ENCODE data around the gene CPHXL. TPM values are rescaled to one million over a fixed set of nuclear protein-coding genes. Genes with fewer than 3 reads are reported as not detected.

The CPHXL gene
- total and polyA plus RNA-seq, 2 donors (not counting 1 experiment from before 2014, with no cell fraction given), result not detected

- Histone ChIP-seq H3K4me2 (ENCODE audit: extremely low read depth, insufficient read depth, low read length) (no peak overlapping the region), H3K27me3 (ENCODE audit: control insufficient read depth, insufficient read depth, low read length) (no peaks in the 10 kb centered on the region), H2AFZ (ENCODE audit: low read length) (no peak overlapping the region), H3K9me3 (ENCODE audit: control insufficient read depth, insufficient read depth, low read depth, low read length) (no peaks in the 10 kb centered on the region), H3K9ac (ENCODE audit: insufficient read depth, low read length) (no peak overlapping the region), H4K20me1 (ENCODE audit: control insufficient read depth, extremely low read depth, insufficient read depth, low read length) (no peaks in the 10 kb centered on the region), H3K79me2 (ENCODE audit: control insufficient read depth, insufficient read depth, low read length) (no peaks in the 10 kb centered on the region), H3K27ac (ENCODE audit: insufficient read depth, low read length) (no peak overlapping the region), H3K4me3 (replicated peaks in 1 of 4; ENCODE audit: control extremely low read depth in 1 of 4, insufficient read depth in 1 of 4, low read depth in 3 of 4, low read length in 4 of 4) (no peak overlapping the region), H3K36me3 (ENCODE audit: control insufficient read depth, insufficient read depth, low read length) (no peaks in the 10 kb centered on the region), H3K4me1 (ENCODE audit: control insufficient read depth, extremely low read depth, insufficient read depth, low read length) (no peaks in the 10 kb centered on the region)
- no peak for TF ChIP-seq CTCF (conservative IDR thresholded peaks at IDR 0.05 in 1 of 2, IDR thresholded peaks at IDR 0.05 in 1 of 2; ENCODE audit: low read depth in 1 of 2, low read length in 2 of 2)
- TF ChIP-seq EZH2 (IDR thresholded peaks at IDR 0.05; ENCODE audit: low read length, missing control alignments), result no peak
- no peak for DNase-seq (ENCODE audit: low read depth in 2 of 2)
These were observed 44.0 kb downstream of the CPHXL start for GRCh38 chr16:75682308-75682707.

GRCh38 chr16:75679366-75679765, 46.9 kb downstream of the CPHXL start:
- H3K4me1 ChIP-seq (ENCODE audit: control insufficient read depth, extremely low read depth, insufficient read depth, low read length), result no peaks in the 10 kb centered on the region
- H4K20me1 ChIP-seq (ENCODE audit: control insufficient read depth, extremely low read depth, insufficient read depth, low read length), result no peaks in the 10 kb centered on the region
- H3K4me3 ChIP-seq (replicated peaks in 1 of 4; ENCODE audit: control extremely low read depth in 1 of 4, insufficient read depth in 1 of 4, low read depth in 3 of 4, low read length in 4 of 4), result no peak overlapping the region
- no peak overlapping the region for H3K27ac ChIP-seq (ENCODE audit: insufficient read depth, low read length)
- H3K4me2 ChIP-seq (ENCODE audit: extremely low read depth, insufficient read depth, low read length), result no peak overlapping the region
- H2AFZ ChIP-seq (ENCODE audit: low read length), result no peak overlapping the region
- H3K9ac ChIP-seq (ENCODE audit: insufficient read depth, low read length), result no peak overlapping the region
- no peak for TF ChIP-seq EZH2 (IDR thresholded peaks at IDR 0.05; ENCODE audit: low read length, missing control alignments)
- TF ChIP-seq CTCF (conservative IDR thresholded peaks at IDR 0.05 in 1 of 2, IDR thresholded peaks at IDR 0.05 in 1 of 2; ENCODE audit: low read depth in 1 of 2, low read length in 2 of 2), result no peak
- H3K27me3 ChIP-seq (ENCODE audit: control insufficient read depth, insufficient read depth, low read length), result no peaks in the 10 kb centered on the region
- H3K9me3 ChIP-seq (ENCODE audit: control insufficient read depth, insufficient read depth, low read depth, low read length), result no peaks in the 10 kb centered on the region
- peak in 1 of 2 donors; percentile 20 for DNase-seq (ENCODE audit: low read depth in 2 of 2)
- H3K36me3 ChIP-seq (ENCODE audit: control insufficient read depth, insufficient read depth, low read length), result no peaks in the 10 kb centered on the region
- H3K79me2 ChIP-seq (ENCODE audit: control insufficient read depth, insufficient read depth, low read length), result no peaks in the 10 kb centered on the region

GRCh38 chr16:75676909-75677308, 49.4 kb downstream of the CPHXL start, which contains the start of gene CPHXL2:
CPHXL2 (minus strand) TSS chr16:75677009; CDS start chr16:75676999, 10 bp downstream.
- no peak within 1 kb of the TSS for H3K4me2 ChIP-seq (ENCODE audit: extremely low read depth, insufficient read depth, low read length)
- H3K27ac ChIP-seq (ENCODE audit: insufficient read depth, low read length), result no peak within 1 kb of the TSS
- no peak within 1 kb of the TSS for H3K4me3 ChIP-seq (replicated peaks in 1 of 4; ENCODE audit: control extremely low read depth in 1 of 4, insufficient read depth in 1 of 4, low read depth in 3 of 4, low read length in 4 of 4)
- no peaks in the 10 kb centered on the region for H3K27me3 ChIP-seq (ENCODE audit: control insufficient read depth, insufficient read depth, low read length)
- TF ChIP-seq CTCF (conservative IDR thresholded peaks at IDR 0.05 in 1 of 2, IDR thresholded peaks at IDR 0.05 in 1 of 2; ENCODE audit: low read depth in 1 of 2, low read length in 2 of 2), result no peak
- TF ChIP-seq EZH2 (IDR thresholded peaks at IDR 0.05; ENCODE audit: low read length, missing control alignments), result no peak
- no peaks in the 10 kb centered on the region for H3K4me1 ChIP-seq (ENCODE audit: control insufficient read depth, extremely low read depth, insufficient read depth, low read length)
- DNase-seq (ENCODE audit: low read depth in 2 of 2), result no peak
- H4K20me1 ChIP-seq (ENCODE audit: control insufficient read depth, extremely low read depth, insufficient read depth, low read length), result no peaks in the 10 kb centered on the region
- no peaks in the 10 kb centered on the region for H3K36me3 ChIP-seq (ENCODE audit: control insufficient read depth, insufficient read depth, low read length)
- no peak within 1 kb of the TSS for H2AFZ ChIP-seq (ENCODE audit: low read length)
- H3K9ac ChIP-seq (ENCODE audit: insufficient read depth, low read length), result no peak within 1 kb of the TSS
- H3K79me2 ChIP-seq (ENCODE audit: control insufficient read depth, insufficient read depth, low read length), result no peaks in the 10 kb centered on the region
- H3K9me3 ChIP-seq (ENCODE audit: control insufficient read depth, insufficient read depth, low read depth, low read length), result no peaks in the 10 kb centered on the region

All from fibroblast of lung (primary cell).